ENCODE results near the gene ISCA2. TPM values are rescaled to one million over a fixed set of nuclear protein-coding genes. Genes with fewer than 3 reads are reported as not detected.
A peak's percentile ranks its signal among the peaks of the same experiment; 100 is the strongest.

ISCA2 gene
- total RNA-seq, 1 experiment from 2014 or later = 26.9 TPM

DNA sequence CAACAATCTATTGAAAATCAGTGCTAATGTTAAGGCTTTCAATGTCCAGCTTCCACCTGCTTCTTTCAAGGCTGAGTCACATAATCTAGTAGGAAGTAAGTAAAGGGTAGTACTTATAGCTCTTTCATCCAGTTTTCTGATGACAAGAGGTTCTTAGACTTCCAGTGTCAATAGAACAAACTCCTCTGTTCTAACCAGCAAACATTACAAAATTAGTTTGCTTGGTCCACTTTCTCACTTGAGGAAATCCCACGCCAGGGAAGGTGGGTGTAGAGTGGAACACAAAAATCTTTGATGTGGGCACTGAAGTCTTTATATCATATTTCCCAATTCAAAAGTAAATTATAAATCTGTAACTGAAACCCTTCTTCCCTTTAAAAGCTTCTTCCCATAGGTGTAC is 3.1 kb upstream of the ISCA2 start:
- H3K27ac Mint-ChIP-seq (ENCODE audit: unreplicated experiment) = no peak overlapping the region
- H3K27me3 Mint-ChIP-seq (ENCODE audit: unreplicated experiment) = no peaks in the 10 kb centered on the region
- no peak for DNase-seq
- H3K4me1 Mint-ChIP-seq (ENCODE audit: low read depth, unreplicated experiment) = peaks cover 50% of the 10 kb centered on the region
- H3K4me3 Mint-ChIP-seq (ENCODE audit: low read depth, unreplicated experiment) = no peak overlapping the region
- H3K9me3 Mint-ChIP-seq (ENCODE audit: low read depth, unreplicated experiment) = no peaks in the 10 kb centered on the region
- TF ChIP-seq, protein P1, sequence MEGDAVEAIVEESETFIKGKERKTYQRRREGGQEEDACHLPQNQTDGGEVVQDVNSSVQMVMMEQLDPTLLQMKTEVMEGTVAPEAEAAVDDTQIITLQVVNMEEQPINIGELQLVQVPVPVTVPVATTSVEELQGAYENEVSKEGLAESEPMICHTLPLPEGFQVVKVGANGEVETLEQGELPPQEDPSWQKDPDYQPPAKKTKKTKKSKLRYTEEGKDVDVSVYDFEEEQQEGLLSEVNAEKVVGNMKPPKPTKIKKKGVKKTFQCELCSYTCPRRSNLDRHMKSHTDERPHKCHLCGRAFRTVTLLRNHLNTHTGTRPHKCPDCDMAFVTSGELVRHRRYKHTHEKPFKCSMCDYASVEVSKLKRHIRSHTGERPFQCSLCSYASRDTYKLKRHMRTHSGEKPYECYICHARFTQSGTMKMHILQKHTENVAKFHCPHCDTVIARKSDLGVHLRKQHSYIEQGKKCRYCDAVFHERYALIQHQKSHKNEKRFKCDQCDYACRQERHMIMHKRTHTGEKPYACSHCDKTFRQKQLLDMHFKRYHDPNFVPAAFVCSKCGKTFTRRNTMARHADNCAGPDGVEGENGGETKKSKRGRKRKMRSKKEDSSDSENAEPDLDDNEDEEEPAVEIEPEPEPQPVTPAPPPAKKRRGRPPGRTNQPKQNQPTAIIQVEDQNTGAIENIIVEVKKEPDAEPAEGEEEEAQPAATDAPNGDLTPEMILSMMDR (IDR thresholded peaks at IDR 0.05; ENCODE audit: unreplicated experiment) = no peak
- CTCF ChIA-PET = no interaction called here
- intact Hi-C loops (cut with micrococcal nuclease; ENCODE audit: unreplicated experiment) = loop anchor here (5.0 kb wide), 2 partner anchors 127 to 128 kb away; no protein-coding TSS in a partner anchor
- peaks cover under 1% of the 10 kb centered on the region for H3K36me3 Mint-ChIP-seq (ENCODE audit: insufficient read depth, unreplicated experiment)
- no TSS peak for BruUV-seq (replicated peaks)

DNA sequence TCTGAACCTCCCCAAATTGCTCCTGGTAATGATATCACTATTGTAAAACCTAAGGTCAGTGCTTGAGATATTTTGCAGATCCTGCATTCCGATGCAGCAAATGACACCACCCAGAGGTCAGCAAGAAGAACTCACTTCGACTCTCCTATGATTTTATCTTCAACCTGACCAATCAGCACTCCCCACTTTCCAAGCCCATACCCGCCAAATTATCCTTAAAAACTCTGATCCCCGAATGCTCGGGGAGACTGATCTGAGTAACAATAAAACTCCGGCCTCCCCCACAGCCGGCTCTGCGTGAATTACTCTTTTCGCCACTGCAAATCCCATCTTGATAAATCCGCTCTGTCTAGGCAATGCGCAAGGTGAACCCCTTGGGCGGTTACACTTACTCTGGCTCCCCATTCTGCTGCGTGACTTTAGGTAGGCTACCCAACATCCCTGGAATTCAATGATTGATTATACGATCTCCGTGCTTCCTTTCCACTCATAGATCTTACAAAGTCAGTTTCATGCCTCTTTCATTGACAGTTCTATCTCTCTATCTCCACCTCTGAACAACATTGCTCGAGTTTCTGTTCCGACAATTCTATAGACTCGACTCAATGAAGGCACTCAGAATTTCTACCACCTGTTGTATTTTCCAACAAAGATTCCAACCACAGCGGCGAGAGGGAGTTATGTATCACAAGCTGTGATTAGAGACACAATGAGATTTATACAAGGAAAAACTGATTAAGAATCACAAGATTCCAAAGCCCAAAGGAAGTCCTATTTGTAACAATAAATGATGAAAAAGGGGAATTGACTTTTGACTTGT is 1.4 kb upstream of the ISCA2 start:
- TSS peak; percentile 68 for BruUV-seq (replicated peaks)
- Mint-ChIP-seq H3K9me3 (ENCODE audit: low read depth, unreplicated experiment) (no peaks in the 10 kb centered on the region), H3K4me3 (ENCODE audit: low read depth, unreplicated experiment) (no peak overlapping the region), H3K27ac (ENCODE audit: unreplicated experiment) (no peak overlapping the region), H3K27me3 (ENCODE audit: unreplicated experiment) (no peaks in the 10 kb centered on the region), H3K36me3 (ENCODE audit: insufficient read depth, unreplicated experiment) (no peaks in the 10 kb centered on the region), H3K4me1 (ENCODE audit: low read depth, unreplicated experiment) (peaks cover 45% of the 10 kb centered on the region)
- intact Hi-C loops (cut with micrococcal nuclease; ENCODE audit: unreplicated experiment) = loop anchor here (5.0 kb wide), 2 partner anchors 125 to 130 kb away; no protein-coding TSS in a partner anchor
- DNase-seq = no peak
- CTCF ChIA-PET = interaction anchor here (2.1 kb wide), 1 partner anchor 11 kb away, joined by 15 read pairs; no protein-coding TSS in a partner anchor
- TF ChIP-seq, protein P1 (IDR thresholded peaks at IDR 0.05; ENCODE audit: unreplicated experiment) = no peak

DNA sequence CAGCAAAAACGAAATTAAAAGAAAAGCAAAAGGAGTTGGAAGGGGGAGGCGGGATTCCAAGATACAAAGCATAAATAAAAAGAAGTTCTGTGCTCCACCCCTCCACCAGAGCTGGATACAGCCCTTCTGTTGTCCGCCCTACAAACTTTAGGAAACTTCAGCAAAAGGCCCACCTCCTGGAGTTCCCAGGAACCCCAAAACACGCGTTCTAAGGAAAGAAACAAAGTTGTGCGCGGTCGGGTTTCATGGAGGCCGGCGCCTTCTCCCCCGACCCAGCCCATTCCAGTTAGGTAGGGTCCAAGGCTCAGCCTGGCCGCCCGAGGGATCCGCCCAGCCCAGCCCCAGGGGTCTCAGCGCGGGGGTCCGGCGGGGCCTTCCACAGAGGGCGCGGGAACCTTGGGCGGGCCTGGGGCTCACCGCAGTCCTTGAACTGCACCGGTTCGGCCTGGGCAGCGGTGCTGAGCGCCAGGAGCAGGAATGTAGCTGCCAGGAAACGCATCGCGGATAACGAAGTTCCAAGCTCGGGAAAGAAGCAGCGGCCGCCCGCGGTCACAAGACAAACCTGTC is 706 bp upstream of the ISCA2 start, which contains the start of gene NPC2:
TSS of gene NPC2 (minus strand) at position 530 of the 567 bp plus-strand sequence. CDS start at position 499, 31 bp downstream.
- BruUV-seq (replicated peaks) = no TSS peak
- Mint-ChIP-seq H3K27me3 (ENCODE audit: unreplicated experiment) (no peaks in the 10 kb centered on the region), H3K4me3 (ENCODE audit: low read depth, unreplicated experiment) (no peak within 1 kb of the TSS), H3K27ac (ENCODE audit: unreplicated experiment) (peak within 1 kb of the TSS; percentile 86), H3K9me3 (ENCODE audit: low read depth, unreplicated experiment) (no peaks in the 10 kb centered on the region), H3K4me1 (ENCODE audit: low read depth, unreplicated experiment) (peaks cover 38% of the 10 kb centered on the region), H3K36me3 (ENCODE audit: insufficient read depth, unreplicated experiment) (no peaks in the 10 kb centered on the region)
- TF ChIP-seq, protein P1 (IDR thresholded peaks at IDR 0.05; ENCODE audit: unreplicated experiment) = no peak
- intact Hi-C loops (cut with micrococcal nuclease; ENCODE audit: unreplicated experiment) = loop anchor here (5.0 kb wide), 2 partner anchors 124 to 131 kb away; no protein-coding TSS in a partner anchor
- CTCF ChIA-PET = interaction anchor here (1.0 to 2.1 kb wide), 7 partner anchors 11 to 123 kb away, joined by 3 to 15 read pairs (median 5); no protein-coding TSS in a partner anchor
- no peak for DNase-seq

DNA sequence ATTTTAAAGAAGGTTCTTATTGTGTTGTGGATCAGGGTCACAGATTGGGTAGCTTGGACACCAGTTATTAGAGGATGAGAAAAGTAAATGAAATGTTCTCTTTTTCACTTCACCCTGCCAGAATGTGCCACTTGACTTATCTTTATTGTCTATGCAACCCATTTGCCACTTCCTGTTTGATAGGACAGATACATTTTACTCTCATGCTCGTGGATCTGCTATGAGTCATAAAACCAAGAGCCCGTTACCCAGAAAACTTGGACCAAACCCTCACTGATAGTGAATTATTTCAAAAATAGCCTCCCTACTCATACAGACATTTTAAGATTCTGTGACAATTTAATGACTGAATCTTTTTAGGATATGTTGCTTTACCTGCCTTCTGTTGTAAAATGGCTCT is 1.8 kb downstream of the ISCA2 start:
- TF ChIP-seq, protein P1 (IDR thresholded peaks at IDR 0.05; ENCODE audit: unreplicated experiment) = no peak
- intact Hi-C loops (cut with micrococcal nuclease; ENCODE audit: unreplicated experiment) = no loop called here
- H3K9me3 Mint-ChIP-seq (ENCODE audit: low read depth, unreplicated experiment) = no peaks in the 10 kb centered on the region
- BruUV-seq (replicated peaks) = no TSS peak
- no peaks in the 10 kb centered on the region for H3K27me3 Mint-ChIP-seq (ENCODE audit: unreplicated experiment)
- no peak for DNase-seq
- no peak overlapping the region for H3K4me3 Mint-ChIP-seq (ENCODE audit: low read depth, unreplicated experiment)
- H3K36me3 Mint-ChIP-seq (ENCODE audit: insufficient read depth, unreplicated experiment) = no peaks in the 10 kb centered on the region
- CTCF ChIA-PET = interaction anchor here (1.3 kb wide), 1 partner anchor 113 kb away, joined by 3 read pairs; no protein-coding TSS in a partner anchor
- no peak overlapping the region for H3K27ac Mint-ChIP-seq (ENCODE audit: unreplicated experiment)
- peaks cover 19% of the 10 kb centered on the region for H3K4me1 Mint-ChIP-seq (ENCODE audit: low read depth, unreplicated experiment)

Data from Calu3 (cell line).